NCI-H82 (cell line): ENCODE results near the gene MAP3K9.

Experiments
- DNase-seq: peaks from one replicate; lab custom pipeline; 2025; lab: John Stamatoyannopoulos, UW

Gene MAP3K9

GRCh38 chr14:70785556-70785955 is 23.8 kb downstream of the MAP3K9 start:
- DNase-seq, result no peak

GRCh38 chr14:70784886-70785285 is 24.4 kb downstream of the MAP3K9 start:
- DNase-seq, result no peak

- no peak for DNase-seq
Observed at GRCh38 chr14:70782361-70782760, 27.0 kb downstream of the MAP3K9 start.

DNA sequence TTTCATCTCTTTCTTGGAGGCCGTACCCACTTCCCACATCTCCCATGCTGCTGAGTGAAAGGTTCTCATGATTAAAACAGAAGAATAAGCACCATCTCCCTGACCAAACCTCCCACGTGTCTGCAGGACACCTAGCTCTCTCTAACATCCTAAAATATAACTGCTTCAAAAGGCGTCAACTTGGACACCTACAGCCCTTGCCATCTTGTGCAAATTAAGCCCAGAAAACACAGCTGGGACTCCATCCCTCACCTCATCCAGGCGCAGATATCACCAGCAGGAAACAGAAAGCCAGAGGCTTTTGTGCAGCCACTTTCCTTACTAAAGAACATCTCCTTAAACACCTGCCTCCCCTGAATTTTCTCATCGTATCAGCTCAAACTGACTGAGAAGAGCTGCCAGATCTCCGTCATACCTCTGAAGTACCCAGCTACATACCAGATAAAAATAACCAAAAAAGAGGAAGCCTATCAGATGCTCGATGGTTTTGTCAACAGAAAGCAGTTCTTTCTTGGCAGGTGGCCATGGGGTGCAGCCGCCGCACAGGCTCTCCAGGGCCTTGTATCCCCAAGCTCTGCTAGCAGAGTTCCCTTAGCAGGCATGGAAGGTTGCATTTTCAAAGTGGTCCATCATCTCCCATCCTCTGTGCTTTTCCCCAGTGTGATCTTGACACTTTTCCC is 28.8 kb downstream of the MAP3K9 start:
- no peak for DNase-seq

GRCh38 chr14:70779667-70780066 is 29.6 kb downstream of the MAP3K9 start:
- no peak for DNase-seq

GRCh38 chr14:70776197-70776596 is 33.1 kb downstream of the MAP3K9 start:
- DNase-seq, result no peak

GRCh38 chr14:70773182-70773862 is 36.0 kb downstream of the MAP3K9 start:
- DNase-seq, result peak; percentile 57

GRCh38 chr14:70771781-70772212 is 37.5 kb downstream of the MAP3K9 start:
- no peak for DNase-seq

DNA sequence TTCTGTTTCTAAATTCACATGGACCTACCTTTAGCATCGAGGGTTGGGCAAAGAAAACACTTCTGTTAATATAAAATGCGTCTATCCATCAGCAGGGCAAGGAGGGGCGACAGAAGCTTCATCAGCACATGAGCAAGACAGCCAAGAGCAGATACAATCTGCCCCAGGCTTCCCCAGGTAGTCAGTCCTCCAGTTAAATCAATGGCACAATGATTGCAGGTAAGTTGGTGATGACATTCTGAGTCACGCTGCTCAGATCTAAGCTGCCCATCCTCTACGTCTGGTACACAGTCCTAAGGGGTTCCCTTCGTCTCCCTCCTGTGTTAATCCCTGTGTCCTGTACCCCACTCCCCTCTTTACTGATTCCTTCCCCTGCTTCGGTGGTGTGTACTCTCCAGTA is 38.8 kb downstream of the MAP3K9 start:
- no peak for DNase-seq

DNA sequence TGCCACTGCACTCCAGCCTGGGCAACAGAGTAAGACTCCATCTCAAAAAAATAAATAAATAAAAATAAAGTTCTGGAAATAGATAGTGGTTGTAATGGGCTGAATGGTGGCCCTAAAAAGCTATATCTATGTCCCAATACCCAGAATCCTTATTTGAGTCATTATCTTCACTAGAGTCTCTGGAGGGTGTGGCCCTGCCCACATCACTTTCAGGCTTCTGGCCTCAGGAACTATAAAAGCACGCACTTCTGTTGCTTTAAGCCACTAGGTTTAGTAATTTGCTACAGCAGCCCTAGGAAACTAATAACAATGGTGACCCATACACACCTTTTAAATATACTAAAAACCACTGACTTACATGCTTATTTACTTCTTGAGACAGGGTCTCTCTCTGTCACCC is 49.9 kb downstream of the MAP3K9 start:
- no peak for DNase-seq

GRCh38 chr14:70755655-70756054 is 53.7 kb downstream of the MAP3K9 start:
- no peak for DNase-seq

DNA sequence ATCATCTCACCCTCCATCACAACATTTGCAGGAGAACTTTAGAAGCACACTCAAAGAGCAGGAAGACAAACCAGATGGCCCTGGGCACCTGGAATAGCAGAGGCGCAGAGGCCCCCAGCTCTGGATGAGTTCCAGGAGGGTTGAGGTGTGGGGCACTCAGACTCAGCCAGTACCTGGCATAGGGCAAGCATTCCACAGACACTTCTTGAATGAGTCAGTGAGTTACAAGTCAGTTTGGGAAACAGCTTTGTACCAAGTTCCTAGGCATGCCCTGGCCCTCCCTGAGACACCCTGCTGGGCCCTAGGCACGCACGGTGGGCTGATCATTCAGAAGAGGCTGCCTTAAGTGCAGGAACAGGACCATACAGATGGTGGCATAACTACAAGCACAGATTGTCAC is 54.3 kb downstream of the MAP3K9 start:
- no peak for DNase-seq

GRCh38 chr14:70753518-70753953 is 55.8 kb downstream of the MAP3K9 start:
- DNase-seq, result no peak

GRCh38 chr14:70748422-70748821 is 60.9 kb downstream of the MAP3K9 start:
- DNase-seq, result no peak

DNA sequence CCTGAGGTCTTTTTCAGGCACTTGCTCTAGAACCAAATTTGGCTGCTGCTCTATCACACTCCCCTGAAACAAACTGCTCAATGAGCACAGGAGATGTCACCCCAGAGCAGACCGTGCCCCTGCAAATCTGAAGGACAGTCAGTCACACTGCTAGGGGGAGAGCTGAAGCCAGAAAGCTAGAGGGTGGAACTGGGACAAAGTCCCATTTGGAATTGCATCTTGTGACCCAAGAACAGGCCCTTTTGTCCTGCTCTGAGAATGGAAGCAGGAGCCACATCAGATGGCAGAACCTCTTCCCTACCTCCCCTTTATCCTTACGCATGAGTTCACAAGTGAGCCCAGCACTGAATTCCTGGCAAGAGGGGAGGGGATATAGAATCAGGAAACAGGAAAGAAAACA is 64.7 kb downstream of the MAP3K9 start:
- no peak for DNase-seq

DNA sequence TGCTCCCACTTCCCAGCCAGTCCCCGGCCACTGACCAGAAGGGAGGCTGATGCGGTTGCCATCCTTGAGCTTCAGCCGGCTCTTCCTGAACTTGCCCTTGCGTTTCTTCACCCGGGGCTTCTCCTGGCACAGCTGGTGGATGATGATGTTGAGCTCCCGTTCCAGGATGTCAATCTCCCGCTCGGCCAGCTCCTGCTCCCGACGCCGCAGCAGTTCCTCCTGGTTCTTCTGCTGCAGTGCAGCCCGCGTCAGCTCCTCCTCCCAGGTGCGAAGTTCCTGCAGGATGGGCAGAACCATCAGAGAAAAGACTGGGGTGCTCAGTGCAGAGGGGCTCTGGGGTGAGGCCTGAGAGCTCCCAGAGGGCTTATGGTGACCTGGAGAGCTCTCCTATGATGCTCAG is 67.0 kb downstream of the MAP3K9 start:
- no peak for DNase-seq

GRCh38 chr14:70741482-70741881 is 67.8 kb downstream of the MAP3K9 start:
- DNase-seq, result no peak

GRCh38 chr14:70735043-70735442 is 74.3 kb downstream of the MAP3K9 start:
- DNase-seq, result peak; percentile 96

- no peak for DNase-seq
Observed at GRCh38 chr14:70731447-70732239, 77.7 kb downstream of the MAP3K9 start.

- DNase-seq, result no peak
Observed at GRCh38 chr14:70730393-70730792, 78.9 kb downstream of the MAP3K9 start.

DNA sequence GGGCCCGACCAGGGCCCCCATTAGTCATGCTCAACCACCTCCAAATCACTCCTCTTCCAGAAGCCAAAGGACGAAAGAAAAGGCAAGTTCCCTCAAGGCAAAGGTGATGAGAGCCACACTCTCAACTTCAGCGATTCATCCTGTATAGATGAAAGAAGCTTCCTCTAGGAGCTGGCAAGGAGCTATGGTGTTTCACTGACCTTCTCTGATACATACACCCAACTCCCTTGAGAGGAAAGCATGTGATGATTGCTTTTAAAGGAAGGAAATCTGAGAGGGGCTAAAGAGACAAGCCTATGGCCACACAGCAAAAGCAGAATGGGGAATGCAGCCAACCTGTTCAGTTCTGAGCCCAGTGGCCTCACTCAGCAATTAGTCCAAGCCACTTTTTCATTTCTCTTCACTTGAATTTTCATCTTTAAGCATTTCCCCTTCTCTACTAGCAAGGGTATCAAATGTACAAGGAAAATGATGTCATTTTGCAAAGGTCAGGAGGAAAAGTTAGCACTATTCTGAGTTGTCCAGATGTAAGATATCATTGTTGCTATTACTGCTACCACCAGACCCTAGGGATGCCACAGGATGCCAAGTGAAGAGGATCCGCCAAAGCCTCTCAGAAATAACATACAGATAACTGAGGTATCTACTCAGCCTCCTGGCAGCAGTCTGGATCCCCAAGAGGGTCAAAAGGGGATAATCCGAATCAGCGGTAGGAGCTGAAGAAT is 82.5 kb downstream of the MAP3K9 start:
- DNase-seq, result peak; percentile 54

- DNase-seq, result no peak
Observed at GRCh38 chr14:70724944-70725343, 84.4 kb downstream of the MAP3K9 start.
